HG02623 (cell line): ENCODE measurements around the gene MRPL21.
"Not testable (repeated sequence)": the region's sequence is repeated elsewhere in the genome, so short reads cannot be mapped to it uniquely, and the experiment has no call there.

Experiments
- ATAC-seq: cut with Tn5 transposase; IDR thresholded peaks from one replicate; pipeline ENCODE4 v1.9.1; 2021; ENCODE audit warnings: moderate library complexity; ENCODE audit not compliant: unreplicated experiment

Gene MRPL21

DNA sequence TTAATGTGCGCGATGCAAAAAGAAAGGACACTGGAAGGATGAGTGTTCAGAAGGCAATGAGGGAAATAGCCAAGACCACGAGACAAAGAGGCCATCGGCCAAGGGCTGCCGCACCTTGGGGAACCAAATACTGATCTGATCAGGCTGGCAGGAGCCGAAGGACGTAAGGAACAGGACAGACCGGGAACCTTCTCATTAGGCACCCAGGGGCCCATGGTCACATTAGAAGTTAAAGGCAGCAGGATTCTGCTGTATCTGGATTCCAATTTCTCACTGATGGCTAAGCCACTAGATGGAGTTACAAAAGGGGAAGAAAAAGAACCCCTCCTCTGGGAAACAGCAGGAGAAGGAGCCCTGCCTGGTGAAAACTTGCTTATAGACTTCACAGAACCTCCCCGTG, 33.2 kb downstream of the MRPL21 start:
- no peak for ATAC-seq

DNA sequence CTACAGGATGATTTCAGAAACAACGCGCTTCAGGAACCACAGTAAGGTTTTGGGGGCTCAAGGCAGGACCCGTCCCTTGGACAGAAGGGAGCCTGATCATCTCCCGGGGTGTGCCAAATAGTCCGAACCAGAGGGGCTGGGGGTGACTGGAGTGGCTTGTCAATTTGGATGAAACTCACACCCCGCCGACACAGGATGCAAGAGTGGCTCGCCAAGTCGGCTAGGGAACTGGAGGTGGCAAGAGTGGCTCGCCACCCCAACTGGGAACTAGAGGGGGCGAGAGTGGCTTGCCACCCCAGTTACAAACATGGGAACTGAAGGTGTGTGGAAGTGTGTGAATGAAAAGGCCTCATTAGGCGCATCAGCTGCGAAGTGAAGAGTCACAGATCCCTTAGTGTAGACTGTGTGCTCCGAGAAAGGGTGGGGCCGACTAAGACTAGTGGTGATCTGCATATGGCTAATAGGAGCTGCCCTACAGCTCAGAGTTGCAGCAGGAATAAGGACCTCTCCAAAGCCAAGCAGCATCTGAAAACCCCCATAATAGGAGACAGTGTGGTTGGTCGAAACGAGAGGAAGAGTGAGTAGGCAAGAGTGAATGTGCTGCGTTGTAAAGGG, 35.3 kb downstream of the MRPL21 start:
- no peak for ATAC-seq

DNA sequence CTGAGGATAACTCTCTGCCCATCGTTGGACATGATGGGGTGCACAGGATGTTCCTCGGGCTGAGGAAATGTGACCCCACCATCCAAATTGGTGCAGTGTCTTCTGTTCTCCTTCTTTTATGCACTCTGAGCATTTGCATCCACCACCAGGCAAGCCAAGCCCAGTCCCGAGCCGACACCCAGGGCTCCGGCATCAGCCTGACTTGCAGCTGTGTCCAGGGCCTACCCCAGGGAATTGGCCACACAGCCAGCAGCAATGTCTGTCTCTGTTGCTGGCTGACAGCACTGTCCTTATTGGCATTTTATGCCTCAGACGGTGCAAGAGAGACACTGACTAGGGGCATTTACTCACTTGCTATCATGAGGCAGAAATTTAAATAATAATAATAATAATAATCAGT, 36.6 kb downstream of the MRPL21 start:
- no peak for ATAC-seq

DNA sequence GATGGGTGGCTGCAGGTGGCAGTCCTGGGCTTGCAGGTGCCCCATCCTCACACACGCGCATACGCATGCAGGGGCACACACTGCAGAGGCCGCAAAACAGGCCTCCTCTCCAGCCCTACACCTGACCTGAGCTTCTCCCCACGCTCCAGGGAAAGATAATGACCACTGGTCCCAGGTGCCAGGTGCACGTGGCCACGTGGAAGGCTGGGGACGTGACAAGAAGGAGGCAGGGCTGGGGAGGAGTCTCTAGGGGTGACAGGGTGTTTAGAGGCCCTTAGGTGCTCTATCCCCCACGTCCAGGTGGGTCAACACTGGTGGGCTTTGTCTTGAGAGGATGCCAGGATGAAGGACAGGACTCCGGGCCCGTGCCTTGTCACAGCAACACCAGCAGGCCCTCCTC, 38.4 kb downstream of the MRPL21 start:
- no peak for ATAC-seq

DNA sequence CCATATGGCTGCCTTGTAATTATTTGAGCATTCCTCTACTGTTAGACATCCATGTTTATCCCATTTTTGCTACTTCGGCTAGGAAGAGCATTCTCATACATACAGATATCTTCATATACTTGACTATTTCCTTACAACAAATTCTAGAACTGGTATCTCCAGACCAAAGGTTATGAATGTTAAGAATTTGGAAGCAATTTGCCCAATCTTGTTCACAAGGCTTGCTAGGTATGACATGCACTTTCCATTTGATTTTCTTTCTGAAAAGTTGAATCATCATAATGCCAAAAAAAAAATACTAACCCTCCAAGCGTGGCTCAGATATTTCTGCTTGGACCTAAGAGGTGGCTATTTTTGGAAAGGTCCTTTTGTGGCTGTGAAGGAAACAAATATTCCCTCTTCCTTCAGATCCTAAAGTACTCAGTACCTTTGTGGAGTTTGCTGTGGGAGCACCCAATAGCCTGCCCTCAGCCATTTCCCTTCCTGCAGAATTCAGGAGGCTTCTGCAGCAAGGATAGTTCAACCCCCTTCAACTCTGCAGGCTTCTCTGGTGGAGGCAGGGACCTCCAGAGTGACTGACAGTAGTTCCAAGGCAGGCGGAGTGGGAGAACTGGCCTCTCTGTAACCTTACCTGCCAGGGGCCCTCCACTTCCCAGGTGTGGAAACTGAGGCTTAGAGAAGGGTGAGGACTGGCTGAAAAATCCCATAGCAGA, 39.9 kb downstream of the MRPL21 start:
- no peak for ATAC-seq

DNA sequence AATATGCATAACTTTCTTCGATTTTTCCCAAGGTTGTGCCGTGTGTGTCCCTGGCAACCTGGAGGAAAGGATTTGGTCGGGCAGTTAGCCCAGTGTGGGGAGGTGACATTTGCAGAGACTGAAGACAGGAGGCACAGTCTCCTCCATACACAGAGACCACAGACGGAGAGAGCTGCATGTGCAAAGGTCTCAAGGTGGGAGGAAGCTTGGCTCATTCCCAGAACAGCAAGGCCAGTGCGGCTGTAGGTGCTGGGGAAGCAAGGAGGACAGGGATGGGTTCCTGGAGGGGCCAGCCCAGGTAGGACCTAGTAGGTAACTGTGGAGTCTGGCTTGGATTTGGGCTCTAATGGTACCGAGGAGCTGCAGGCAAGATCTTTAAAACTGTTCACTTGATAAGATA, 41.2 kb downstream of the MRPL21 start:
- ATAC-seq = no peak

DNA sequence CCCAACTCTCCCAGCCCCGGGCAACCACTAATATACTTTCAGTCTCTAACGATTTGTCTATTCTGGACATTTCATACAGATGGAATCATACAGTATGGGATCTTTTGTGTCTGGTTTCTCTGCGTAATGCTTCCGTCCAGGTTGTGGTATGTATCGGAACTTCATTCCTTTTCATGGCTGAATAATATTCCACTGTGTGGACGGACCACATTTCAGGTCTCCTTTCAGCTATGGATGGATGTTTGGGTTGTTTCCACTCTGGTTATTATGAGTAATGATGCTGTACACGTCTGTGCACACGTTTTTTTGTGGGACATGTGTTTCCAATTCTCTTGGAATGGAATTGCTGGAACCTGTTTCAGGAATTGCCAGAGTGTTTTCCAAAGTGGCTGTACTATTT, 44.5 kb downstream of the MRPL21 start:
- no peak for ATAC-seq

DNA sequence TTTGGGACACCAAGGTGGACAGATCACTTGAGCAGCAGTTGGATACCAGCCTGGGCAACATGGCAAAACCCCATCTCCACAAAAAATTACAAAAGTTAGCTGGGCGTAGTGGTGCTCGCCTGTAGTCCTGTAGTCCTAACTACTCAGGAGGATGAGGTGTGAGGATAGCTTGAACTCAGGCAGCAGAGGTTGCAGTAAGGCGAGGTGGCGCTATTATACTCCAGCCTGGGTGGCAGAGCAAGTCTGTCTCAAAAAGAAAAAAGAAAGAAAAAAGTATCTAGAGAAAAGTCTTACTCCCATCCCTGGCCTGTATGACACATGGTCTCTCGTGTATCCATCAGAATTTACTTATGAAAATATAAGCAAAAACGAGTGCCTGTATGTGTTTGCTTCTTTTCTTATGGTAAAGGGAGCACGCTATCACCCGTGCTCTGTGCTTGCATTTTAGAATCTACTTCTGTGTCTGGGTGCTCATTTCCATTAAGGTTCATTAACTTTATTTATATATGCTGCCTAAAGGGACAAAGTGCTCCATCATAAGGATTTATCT, 46.5 kb downstream of the MRPL21 start:
- no peak for ATAC-seq

DNA sequence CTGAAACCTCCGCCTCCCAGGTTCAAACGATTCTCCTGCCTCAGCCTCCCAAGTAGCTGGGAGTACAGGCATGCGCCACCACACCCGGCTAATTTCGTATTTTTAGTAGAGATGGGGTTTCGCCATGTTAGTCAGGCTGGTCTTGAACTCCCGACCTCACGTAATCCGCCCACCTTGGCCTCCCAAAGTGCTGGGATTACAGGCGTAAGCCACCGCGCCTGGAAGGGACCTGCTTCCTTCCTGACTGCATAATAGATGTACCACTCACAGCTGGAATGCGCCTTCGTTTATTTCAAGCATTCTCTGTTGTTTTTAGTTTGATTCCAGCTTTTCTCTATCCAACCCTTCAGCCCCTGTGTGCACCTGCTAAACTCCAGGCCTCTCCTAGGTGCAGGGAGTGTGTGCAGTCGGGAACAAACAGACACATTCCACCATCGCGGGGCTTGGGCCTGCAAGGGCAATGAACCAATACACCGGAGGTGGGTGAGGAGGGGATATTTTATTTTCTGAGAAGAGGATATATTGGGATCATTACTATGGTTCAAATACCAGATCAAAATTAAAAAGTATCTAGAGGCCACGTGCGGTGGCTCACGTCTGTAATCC, 47.1 kb downstream of the MRPL21 start:
- not testable (repeated sequence) for ATAC-seq

DNA sequence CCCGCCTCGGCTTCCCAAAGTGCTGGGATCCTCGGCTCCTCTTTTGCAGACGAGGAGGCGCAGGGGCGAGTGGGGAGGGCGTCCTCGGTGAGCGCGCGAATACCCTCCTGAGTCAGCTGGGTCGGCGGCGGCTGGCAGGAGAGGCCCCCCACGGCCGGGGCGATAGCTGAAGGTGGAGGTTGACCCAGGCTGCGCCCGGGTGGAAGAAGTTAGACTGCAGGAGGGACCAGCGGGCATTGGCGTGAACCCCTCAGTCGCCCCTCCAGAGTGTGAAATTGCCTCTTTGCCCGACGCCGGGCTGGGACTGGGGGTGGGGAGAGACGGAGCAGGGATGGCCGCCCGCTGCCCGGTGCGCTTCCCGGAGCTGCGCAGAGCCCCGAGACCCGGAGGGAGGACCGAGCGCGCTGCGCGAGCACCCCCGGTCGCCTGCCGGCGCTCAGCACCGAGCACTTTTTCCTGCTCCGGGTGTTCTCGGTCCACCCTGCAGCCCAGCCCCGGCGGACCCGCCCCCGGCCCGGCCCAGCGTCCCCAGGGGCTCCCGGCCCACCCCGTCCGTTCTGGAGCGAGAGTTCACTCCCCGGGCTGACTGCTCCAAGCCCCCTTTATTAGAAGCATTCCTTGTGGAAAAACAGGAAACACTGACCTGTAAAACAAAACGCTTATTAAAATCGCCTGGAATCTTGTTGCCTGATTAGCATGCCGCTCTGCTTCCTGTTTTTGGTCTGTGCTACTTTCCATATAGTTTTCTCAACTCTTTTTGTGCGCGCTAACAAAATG, 48.2 kb downstream of the MRPL21 start:
- no peak for ATAC-seq

DNA sequence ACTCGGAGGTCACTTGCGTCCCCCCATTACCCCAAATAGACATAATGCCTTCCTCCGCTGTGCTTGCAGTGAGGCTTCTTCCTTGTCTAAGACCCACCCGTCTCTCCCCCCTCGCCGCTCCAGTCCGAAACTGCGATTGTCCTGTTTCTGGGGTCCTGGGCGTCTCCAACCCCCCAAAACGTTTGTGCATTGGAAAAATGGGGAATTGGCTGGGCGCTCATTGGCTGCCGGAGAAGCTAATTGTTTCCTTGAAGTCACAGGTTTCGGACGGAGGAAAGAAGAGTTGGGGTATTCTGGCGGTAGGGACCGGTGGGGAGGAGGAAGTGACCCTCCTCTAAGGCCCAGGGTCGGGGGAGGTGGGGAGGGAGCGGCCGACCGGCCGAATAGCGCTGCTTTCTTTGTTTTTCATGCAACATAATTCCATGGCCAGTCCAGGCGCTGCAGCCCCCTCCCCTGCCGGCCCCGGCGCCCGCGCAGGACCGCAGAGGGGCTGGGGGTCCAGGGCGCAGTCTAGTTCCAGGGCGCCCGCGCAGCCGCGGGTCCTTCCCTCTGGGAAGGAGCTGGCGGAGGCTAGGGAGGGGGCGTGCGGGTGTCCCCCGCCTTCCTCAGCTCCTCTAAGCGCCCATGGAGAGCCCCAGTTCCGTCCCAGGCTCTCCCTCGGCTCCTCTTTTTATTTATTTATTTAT, 49.2 kb downstream of the MRPL21 start:
- ATAC-seq = no peak

DNA sequence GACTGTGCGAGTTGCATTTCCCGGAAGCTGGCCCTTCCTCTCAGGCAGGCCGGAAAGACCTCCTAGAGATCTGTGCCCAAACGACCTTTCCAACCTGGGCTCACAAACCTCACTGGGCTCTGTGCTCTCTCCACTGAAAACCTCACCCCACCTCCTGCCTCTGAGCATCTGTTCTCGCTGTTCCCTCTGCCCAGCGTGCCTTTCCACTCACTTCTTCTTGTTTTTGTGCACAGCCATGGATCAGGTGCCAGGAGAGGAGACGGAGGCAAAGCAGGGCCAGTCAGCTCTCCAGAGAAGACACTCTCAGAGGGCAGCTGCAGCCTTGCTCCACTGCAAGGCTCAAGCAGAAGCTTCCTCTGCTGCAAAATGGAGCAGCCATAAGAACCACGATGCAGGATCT, 51.0 kb downstream of the MRPL21 start:
- no peak for ATAC-seq

DNA sequence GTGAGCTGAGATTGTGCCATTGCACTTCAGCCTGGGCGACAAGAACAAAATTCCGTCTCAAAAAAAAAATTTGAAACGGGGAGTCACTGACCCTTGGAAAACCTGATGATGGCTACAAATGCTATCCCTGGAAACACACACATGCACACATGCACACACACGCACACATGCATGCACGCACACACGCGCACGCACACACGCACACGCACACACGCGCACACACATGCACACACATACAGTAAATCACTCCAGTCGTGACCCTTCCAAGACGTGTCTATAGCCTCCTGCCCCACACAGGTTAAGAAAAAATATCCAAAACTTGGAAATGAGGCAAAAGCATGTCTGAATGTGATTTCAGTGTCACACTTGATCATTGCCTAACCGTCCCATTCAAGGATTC, 55.2 kb downstream of the MRPL21 start:
- ATAC-seq = no peak

DNA sequence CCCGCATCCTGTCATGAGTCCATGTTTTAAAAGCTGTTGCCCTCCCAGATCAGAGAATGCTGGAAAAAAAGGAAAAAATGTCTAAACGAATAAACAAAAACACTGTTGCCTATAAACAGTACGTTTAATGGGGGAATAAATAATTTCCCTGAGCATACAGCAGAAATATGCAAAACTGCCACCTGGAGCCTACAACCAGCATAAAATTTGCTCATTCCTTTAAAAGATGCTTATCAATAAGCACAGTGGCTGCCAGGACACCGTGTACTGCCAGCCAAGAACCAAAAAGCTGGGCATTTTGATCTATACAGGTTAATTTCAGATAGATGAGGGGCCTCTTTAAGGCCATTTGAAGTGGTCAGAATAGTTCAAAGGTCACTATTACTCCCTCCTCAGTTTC, 56.2 kb downstream of the MRPL21 start:
- no peak for ATAC-seq

DNA sequence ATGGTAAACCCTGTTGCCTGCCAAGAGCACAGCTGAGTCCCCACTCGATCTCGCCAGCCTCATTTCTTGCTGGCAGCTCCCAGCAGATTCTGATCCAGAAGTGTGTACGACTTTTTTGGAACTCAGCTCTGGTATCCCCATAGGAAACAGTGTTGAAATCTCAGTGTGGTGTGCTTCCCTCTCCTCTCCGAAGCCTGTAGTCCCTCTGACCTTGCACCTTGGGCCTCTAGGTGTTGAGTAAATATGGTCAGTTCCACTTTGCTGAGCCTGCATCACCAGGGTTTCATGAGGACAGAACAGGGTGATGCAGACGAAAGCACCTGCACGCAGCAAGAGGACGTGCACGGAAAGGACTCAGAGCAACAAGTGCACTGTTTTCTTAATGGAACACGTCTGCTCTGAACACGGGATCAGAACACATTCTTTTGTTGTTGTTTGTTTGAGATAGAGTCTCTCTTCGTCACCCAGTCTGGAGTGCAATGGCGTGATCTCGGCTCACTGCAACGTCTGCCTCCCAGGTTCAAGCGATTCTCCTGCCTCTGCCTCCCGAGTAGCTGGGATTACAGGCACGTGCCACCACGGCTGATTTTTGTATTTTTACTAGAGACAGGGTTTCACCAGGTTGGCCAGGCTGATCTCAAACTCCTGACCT, 58.2 kb downstream of the MRPL21 start:
- ATAC-seq = no peak

DNA sequence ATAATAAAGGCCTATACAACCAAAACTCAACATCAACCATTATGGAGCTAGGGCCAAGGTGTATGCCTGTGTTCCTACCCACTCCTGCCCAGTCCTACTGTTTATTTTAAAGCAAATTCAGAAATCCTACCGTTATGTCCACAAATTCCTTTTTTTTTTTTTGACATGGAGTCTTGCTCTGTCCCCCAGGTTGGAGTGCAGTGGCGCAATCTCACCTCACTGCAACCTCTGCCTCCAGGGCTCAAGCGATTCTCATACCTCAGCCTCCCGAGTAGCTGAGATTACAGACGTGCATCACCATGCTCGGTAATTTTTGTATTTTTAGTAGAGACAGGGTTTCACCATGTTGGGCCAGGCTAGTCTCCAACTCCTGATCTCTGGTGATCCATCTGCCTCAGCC, 58.8 kb downstream of the MRPL21 start:
- no peak for ATAC-seq

DNA sequence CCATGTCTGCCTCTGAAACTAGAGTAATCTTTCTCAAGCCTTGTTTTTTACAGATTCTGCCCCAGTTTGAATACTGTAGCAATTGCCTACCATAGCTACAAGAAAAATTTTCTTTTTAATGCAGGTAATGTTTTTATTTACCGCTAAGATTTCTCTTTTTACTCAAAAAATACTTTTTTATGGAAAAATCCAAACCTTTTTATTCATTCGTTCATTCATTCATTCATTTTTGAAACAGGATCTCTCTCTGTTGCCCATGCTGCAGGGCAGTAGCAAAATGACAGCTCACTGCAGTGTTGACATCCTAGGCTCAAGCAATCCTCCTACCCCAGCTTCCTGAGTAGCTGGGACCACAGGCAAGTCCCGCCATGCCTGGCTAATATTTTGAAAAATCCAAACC, 59.3 kb downstream of the MRPL21 start:
- no peak for ATAC-seq

DNA sequence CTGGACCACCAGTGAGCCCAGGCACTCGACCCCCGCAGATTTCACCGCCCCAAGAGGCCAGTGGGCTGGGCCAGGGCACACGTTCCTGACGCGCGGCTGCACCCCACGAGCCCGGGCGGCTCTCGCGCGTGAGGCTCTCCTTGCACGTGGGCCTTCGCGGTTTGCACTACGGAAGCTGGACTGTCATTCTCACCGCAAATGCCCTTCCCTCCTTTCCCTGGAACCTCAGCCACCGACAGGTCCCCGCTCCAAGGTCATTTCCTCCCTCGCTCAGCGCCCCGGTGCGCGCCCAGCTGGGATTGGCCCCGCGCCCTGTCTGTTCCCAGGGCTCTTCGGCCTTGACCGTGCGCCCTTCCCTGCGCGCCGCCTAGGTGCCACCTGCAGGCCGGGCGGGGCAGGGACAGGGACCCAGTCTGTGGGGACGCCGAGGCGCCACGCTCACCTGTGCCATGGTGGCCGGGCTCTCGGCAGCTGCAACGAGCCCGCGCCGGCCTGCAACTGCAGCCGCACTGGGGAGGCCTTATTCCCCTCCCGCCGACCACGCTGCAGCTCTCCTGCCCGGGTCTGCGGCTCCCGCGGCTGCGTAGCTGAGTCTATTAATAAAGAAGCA, 59.8 kb downstream of the MRPL21 start:
- ATAC-seq = peak; percentile 44

DNA sequence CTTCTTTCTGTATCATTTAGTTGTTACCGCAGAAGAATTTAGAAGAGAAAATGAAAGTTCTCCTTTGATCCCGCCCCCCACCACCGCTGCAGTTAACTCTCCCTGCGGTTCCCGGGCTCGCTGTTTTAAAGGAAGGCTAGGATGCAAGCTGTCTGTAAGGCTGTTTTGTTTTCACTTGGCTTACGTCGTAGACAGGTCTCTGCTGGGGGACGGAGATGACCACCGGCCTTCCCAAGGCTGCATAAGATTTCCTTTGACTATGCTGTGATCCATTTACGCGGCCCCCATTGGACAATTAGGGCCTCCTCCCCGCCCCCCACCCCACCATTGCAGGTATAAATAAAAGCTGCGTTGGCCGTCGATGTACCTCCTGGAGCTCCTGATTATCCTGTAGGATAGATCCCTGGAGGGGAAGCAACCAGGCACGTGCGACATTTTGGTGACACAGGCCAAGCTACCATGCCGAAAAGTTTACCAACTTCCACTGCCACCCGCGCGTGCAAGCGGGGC, 60.5 kb downstream of the MRPL21 start:
- ATAC-seq = no peak
